Ovary (tissue), 3 donors: ENCODE measurements around the gene CENPP.

Source experiments
- POLR2A ChIP-seq: fragments of 450-650 bp; IDR thresholded peaks from one replicate; pipeline ENCODE4 v1.6.1; 2017; ENCODE audit warnings: antibody characterized with exemption, mild to moderate bottlenecking, moderate library complexity
- TF ChIP-seq, protein P1 (sequence below), 3 donors: fragments of 450-650 bp in 2 of 3; fragments of 200-600 bp in 1 of 3; IDR thresholded peaks; one replicate each; pipeline versions ENCODE4 v1.5.1 to v1.8.0; 2016 to 2022; ENCODE audit warnings: antibody characterized with exemption in 3 of 3, mild to moderate bottlenecking in 1 of 3
- donor health status: DM: no; HTN: no; CAD: no.

DNA sequence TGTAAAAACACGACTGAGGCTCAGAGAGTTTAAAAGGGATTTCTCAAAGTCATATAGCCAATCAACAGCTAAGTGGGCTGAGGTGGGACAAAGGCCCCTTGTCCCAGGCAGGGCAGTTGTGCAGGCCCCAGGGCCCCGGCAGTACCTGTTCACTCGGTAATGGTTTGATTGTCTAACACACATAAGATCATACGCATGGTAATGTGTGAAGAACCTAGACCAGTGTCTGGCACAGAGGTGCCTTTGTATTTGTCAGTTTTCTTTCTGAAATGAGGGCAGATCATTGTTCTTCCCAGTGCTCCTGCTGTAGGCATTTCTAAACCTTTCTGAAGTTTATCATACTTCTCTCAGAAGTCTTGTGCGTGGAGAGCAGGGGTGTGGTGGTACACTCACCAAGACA lies 277.3 kb downstream of the CENPP start:
- TF ChIP-seq, protein P1, sequence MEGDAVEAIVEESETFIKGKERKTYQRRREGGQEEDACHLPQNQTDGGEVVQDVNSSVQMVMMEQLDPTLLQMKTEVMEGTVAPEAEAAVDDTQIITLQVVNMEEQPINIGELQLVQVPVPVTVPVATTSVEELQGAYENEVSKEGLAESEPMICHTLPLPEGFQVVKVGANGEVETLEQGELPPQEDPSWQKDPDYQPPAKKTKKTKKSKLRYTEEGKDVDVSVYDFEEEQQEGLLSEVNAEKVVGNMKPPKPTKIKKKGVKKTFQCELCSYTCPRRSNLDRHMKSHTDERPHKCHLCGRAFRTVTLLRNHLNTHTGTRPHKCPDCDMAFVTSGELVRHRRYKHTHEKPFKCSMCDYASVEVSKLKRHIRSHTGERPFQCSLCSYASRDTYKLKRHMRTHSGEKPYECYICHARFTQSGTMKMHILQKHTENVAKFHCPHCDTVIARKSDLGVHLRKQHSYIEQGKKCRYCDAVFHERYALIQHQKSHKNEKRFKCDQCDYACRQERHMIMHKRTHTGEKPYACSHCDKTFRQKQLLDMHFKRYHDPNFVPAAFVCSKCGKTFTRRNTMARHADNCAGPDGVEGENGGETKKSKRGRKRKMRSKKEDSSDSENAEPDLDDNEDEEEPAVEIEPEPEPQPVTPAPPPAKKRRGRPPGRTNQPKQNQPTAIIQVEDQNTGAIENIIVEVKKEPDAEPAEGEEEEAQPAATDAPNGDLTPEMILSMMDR (IDR thresholded peaks at IDR 0.05), result no peak
- no peak for TF ChIP-seq POLR2A
